Adrenal gland (tissue), 12 donors: ENCODE data around the gene NUP43. TPM values are rescaled to one million over a fixed set of nuclear protein-coding genes. Genes with fewer than 3 reads are reported as not detected.

Source experiments
- DNase-seq, 7 donors: peaks; one replicate each; pipeline ENCODE4 v3.0.0-alpha.2; 2019 to 2020
- H3K27ac ChIP-seq, 5 donors: fragments of 200-600 bp; sonication (generic) in 4 of 5; 1 replicate in 3 of 5; 2 replicates in 2 of 5; pipeline versions ENCODE4 v1.5.1 to v1.8.0; 2016 to 2020; ENCODE audit warnings: mild to moderate bottlenecking in 1 of 5
- H3K27me3 ChIP-seq: fragments of 200-600 bp; 2 replicates; pipeline ENCODE4 v1.8.0; 2021
- H3K36me3 ChIP-seq, 2 donors: fragments of 200-600 bp; replicated peaks in 1 of 2; 1 replicate in 1 of 2; 2 replicates in 1 of 2; pipeline versions ENCODE4 v1.5.1 to v1.8.0; 2018 to 2022
- H3K4me1 ChIP-seq, 2 donors: fragments of 200-600 bp; replicated peaks in 1 of 2; 1 replicate in 1 of 2; 2 replicates in 1 of 2; pipeline versions ENCODE4 v1.5.1 to v1.8.0; 2018 to 2021
- H3K4me3 ChIP-seq, 4 donors: fragments of 200-600 bp; sonication (generic) in 3 of 4; one replicate each; pipeline ENCODE4 v1.5.1; 2016 to 2018
- H3K9me3 ChIP-seq, 3 donors: fragments of 200-600 bp; sonication (generic) in 1 of 3; replicated peaks in 1 of 3; 1 replicate in 2 of 3; 2 replicates in 1 of 3; pipeline versions ENCODE4 v1.5.1 to v1.8.0; 2016 to 2021
- CTCF ChIP-seq, 6 experiments: fragments of 450-650 bp in 4 of 6; fragments of 200-600 bp in 2 of 6; sonication (generic) in 1 of 6; IDR thresholded peaks; 1 replicate in 5 of 6; 2 replicates in 1 of 6; pipeline versions ENCODE4 v1.5.1 to v1.8.0; 2016 to 2021; ENCODE audit warnings: antibody characterized with exemption in 6 of 6, mild to moderate bottlenecking in 2 of 6, moderate library complexity in 1 of 6
- POLR2A ChIP-seq, 2 donors: fragments of 450-650 bp; IDR thresholded peaks; one replicate each; pipeline ENCODE4 v1.6.1; 2017; ENCODE audit warnings: antibody characterized with exemption in 2 of 2, mild to moderate bottlenecking in 2 of 2, moderate library complexity in 1 of 2
- WGBS, 4 donors: extraction: QIAGEN DNeasy Blood & Tissue Kit in 2 of 4; methylation state at CpG; one replicate each; pipeline versions ENCODE4 v1.1.5 to v1.1.7; 2013 to 2017; 5-methylcytosine and 5-hydroxymethylcytosine counted together
- intact Hi-C, 2 donors: fragments of 100-400 bp; cut with DNase I; formaldehyde crosslinking; loops; one replicate each; pipeline versions ENCODE4 v1.14.1 to v1.15.0; 2022 to 2023
- polyA plus RNA-seq, 3 donors: library from polyadenylated mRNA; stranded (reverse); fragments of 200-250 nt in 2 of 3; fragments of 350-450 nt in 1 of 3; fragmentation: Illumina TruSeq in 1 of 3; extraction: RNeasy Lipid Tissue Mini Kit (QIAGEN cat#74804) in 1 of 3; gene quantifications; one replicate each; pipeline ENCODE4 v1.2.3, GENCODE V29; 2013 to 2014
- total RNA-seq, 9 donors: library from RNA; depleted of rRNA in 4 of 9; stranded (reverse); fragments of >200 nt in 4 of 9; fragments of 120-200 nt in 1 of 9; fragmentation: NEBNext Ultra II Directional in 1 of 9; extraction: Animal tissue kit (Norgen Biotek cat#: 25700) in 1 of 9; gene quantifications; one replicate each; pipeline versions ENCODE4 v1.1.0 to v1.2.4, GENCODE V29; 2013 to 2023
- donor health status: healthy with polysubstance abuse.
- donor health status: Bipolar disorder and iron deficiency.
- donor health status: DM: yes; HTN: yes; CAD: no.
- donor health status: DM: no; HTN: no; CAD: no.
- donor health status: DM: no; HTN: no; CAD: no.
- donor health status: DM: yes; HTN: yes; CAD: no.

NUP43 gene
- total and polyA plus RNA-seq, 12 donors = 6.2 to 36.2 (median 23.5) TPM

GRCh38 chr6:149717255-149717587 lies 29.1 kb downstream of the NUP43 start:
- Histone ChIP-seq H3K36me3 (no peaks in the 10 kb centered on the region), H3K4me3 (peak overlapping the region; percentile 65 to 98 (median 72)), H3K27me3 (no peaks in the 10 kb centered on the region), H3K4me1 (peaks cover 3 to 33% of the 10 kb centered on the region in 2 donors), H3K27ac (peak overlapping the region; percentile 91 to 100 (median 98)), H3K9me3 (no peaks in the 10 kb centered on the region)
- TF ChIP-seq CTCF (IDR thresholded peaks at IDR 0.05) = no peak
- TF ChIP-seq POLR2A (IDR thresholded peaks at IDR 0.05) = no peak
- 0 to 2% (median 1%) methylated on average over 6 to 9 of the region's 9 CpGs for WGBS, 4 donors
- intact Hi-C loops = no loop called here
- DNase-seq = no peak

DNA sequence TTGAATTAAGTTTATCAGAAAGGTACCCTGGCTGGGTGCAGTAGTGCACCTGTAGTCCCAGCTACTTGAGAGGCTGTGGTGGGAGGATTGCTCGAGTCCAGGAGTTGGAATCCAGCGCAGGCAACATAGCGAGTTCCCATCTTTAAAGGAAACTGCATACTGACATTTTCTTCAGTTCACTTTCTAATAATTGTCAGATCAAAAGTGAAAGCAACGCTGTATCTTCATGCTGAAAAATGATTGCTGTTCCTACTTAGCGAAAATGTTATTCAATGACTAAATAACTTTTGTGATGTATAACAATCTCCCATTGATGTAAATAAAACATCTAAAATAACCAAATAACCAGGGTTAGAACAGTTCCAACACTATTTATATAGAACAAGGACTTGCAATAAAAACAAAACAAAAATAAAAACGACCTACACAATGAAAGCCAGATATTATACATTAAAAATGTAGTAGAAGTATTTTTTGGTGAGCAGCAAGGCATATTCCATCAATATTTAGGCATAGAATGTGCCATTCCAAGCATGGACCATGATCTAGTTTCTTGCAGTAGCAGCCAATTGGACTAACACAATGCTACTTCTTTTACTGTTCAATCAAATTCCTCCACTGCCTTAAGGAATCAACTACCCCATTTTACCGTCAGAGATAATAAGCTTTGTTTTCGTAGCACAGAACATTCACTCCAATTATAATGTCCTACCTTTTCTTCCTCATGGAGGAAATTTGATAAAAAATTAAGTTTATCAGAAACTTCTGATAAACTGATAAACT lies 30.0 kb downstream of the NUP43 start:
- WGBS, 4 donors = 2 to 8% (median 8%) methylated on average over 8 of the region's 8 CpGs
- Histone ChIP-seq H3K4me3 (peak overlapping the region in 1 of 4 donors; percentile 72), H3K36me3 (no peaks in the 10 kb centered on the region), H3K4me1 (peaks cover 3 to 33% of the 10 kb centered on the region in 2 donors), H3K9me3 (no peaks in the 10 kb centered on the region), H3K27ac (peak overlapping the region in 3 of 5 donors; percentile 98 to 100 (median 98)), H3K27me3 (no peaks in the 10 kb centered on the region)
- no peak for DNase-seq
- TF ChIP-seq CTCF (IDR thresholded peaks at IDR 0.05) (no peak), POLR2A (IDR thresholded peaks at IDR 0.05) (no peak)
- intact Hi-C loops = no loop called here

DNA sequence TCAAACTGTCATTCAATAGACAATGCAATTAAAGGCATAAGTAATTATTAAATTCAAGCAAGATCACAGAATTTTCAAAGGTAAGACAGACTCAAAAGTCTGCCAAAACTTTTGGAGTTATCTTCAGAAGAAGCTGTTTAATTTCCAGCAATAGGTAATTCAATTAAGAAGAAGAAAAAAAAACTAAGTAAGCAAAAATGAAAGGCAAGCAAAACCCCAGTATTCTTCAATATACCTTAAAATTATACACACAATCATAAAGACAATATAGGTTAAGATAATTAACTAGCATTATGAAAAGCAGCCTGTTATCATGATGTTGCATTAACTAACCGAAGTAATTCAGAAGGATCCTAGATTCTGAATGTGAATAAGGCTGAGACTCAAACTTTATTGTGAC lies 31.9 kb downstream of the NUP43 start:
- WGBS, 4 donors = 92 to 97% (median 94%) methylated on average over 1 of the region's 1 CpG
- no peaks in the 10 kb centered on the region for H3K9me3 ChIP-seq
- intact Hi-C loops = no loop called here
- H3K36me3 ChIP-seq = no peaks in the 10 kb centered on the region
- no peak for DNase-seq
- no peak overlapping the region for H3K27ac ChIP-seq
- H3K4me1 ChIP-seq = peaks cover 3 to 47% of the 10 kb centered on the region in 2 donors
- H3K27me3 ChIP-seq = no peaks in the 10 kb centered on the region
- TF ChIP-seq CTCF (IDR thresholded peaks at IDR 0.05) (no peak), POLR2A (IDR thresholded peaks at IDR 0.05) (no peak)
- H3K4me3 ChIP-seq = no peak overlapping the region

DNA sequence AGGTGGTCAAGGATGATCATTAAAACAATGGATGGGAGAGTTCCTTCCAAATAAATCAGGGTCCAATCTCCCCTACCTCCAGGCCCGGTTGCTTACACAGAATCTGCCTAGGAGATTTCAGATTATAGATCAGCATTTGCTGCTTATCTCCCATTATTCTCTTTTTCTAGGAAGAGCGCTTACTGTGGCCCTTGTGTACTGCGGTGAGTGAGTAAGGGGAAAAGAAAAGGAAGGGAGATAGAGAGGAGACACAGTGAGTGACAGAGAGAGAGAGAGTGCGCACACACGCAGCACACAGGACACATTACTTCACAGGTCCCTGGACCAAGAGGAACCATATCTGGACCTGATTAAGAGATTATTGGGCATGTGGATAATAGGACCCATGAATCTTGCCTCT lies 34.6 kb downstream of the NUP43 start:
- H3K36me3 ChIP-seq = no peaks in the 10 kb centered on the region
- peaks cover 5 to 50% of the 10 kb centered on the region in 2 donors for H3K4me1 ChIP-seq
- no peak overlapping the region for H3K27ac ChIP-seq
- intact Hi-C loops = no loop called here
- H3K27me3 ChIP-seq = no peaks in the 10 kb centered on the region
- no peak for DNase-seq
- TF ChIP-seq CTCF (IDR thresholded peaks at IDR 0.05) (no peak), POLR2A (IDR thresholded peaks at IDR 0.05) (no peak)
- no peaks in the 10 kb centered on the region for H3K9me3 ChIP-seq
- H3K4me3 ChIP-seq = no peak overlapping the region
- 95 to 100% (median 97%) methylated on average over 5 of the region's 5 CpGs for WGBS, 4 donors
